HG03097 (cell line): Measurements from ENCODE around the gene DGKE.
A peak's percentile ranks its signal among the peaks of the same experiment; 100 is the strongest.

Experiments
- ATAC-seq: cut with Tn5 transposase; IDR thresholded peaks from one replicate; pipeline ENCODE4 v1.9.1; 2021; ENCODE audit not compliant: unreplicated experiment, low FRiP score

Gene DGKE

GRCh38 chr17:56910509-56911235 lies 76.7 kb downstream of the DGKE start:
- ATAC-seq: no peak

- ATAC-seq: no peak
Measured at GRCh38 chr17:56912105-56912999, 78.4 kb downstream of the DGKE start.

GRCh38 chr17:56913000-56913311 lies 79.0 kb downstream of the DGKE start:
- no peak for ATAC-seq

GRCh38 chr17:56913353-56913866 lies 79.5 kb downstream of the DGKE start:
- peak; percentile 38 for ATAC-seq

GRCh38 chr17:56913867-56914580 lies 80.1 kb downstream of the DGKE start, which contains the start of gene TRIM25:
Gene TRIM25, minus strand, starts transcription at chr17:56914049. Its CDS starts 61 bp downstream, at chr17:56913988.
- peak; percentile 66 for ATAC-seq

- ATAC-seq: no peak
Measured at GRCh38 chr17:56914581-56915273, 80.8 kb downstream of the DGKE start.

- ATAC-seq: no peak
Measured at GRCh38 chr17:56917559-56918296, 83.8 kb downstream of the DGKE start.

GRCh38 chr17:56918916-56919315 lies 85.0 kb downstream of the DGKE start:
- ATAC-seq: no peak
